ENCODE results near the gene ZNF350. TPM values are rescaled to one million over a fixed set of nuclear protein-coding genes. Genes with fewer than 3 reads are reported as not detected.

ZNF350 gene
- total RNA-seq, 4 donors from 2014 or later: 7.2 to 16.7 (median 9.9) TPM

DNA sequence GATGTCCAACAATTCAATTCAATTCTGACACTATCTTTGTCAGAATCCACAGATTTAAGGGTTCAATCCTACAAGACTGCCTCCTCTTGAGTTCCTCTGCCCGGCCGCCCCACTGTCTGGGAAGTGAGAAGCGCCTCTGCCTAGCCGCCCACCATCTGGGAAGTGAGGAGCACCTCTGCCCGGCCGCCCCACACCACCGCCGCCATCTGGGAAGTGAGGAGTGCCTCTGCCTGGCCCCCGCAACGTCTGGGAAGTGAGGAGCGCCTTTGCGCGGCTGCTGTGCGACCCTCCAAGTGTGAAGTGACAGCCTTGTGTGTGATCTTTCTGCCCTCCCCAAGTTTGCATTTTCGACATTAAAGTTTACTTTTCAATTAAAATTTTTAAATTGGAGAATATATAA lies 35.6 kb upstream of the ZNF350 start:
- Histone ChIP-seq H3K4me3 (no peak overlapping the region), H3K36me3 (peaks cover 5 to 99% (median 69%) of the 10 kb centered on the region in 3 donors), H3K4me1 (peaks cover 0 to 9% (median 3%) of the 10 kb centered on the region in 4 donors), H3K27me3 (no peaks in the 10 kb centered on the region), H3K9me3 (peaks cover 0 to 96% (median 36%) of the 10 kb centered on the region in 4 donors), H3K27ac (no peak overlapping the region)
- TF ChIP-seq POLR2A (IDR thresholded peaks at IDR 0.05): no peak
- no peak for TF ChIP-seq CTCF (IDR thresholded peaks at IDR 0.05)
- no peak for TF ChIP-seq EP300 (IDR thresholded peaks at IDR 0.05)
- DNase-seq (ENCODE audit: low spot score in 2 of 2): no peak
- WGBS, 2 donors: 98% methylated on average over 15 of the region's 15 CpGs

DNA sequence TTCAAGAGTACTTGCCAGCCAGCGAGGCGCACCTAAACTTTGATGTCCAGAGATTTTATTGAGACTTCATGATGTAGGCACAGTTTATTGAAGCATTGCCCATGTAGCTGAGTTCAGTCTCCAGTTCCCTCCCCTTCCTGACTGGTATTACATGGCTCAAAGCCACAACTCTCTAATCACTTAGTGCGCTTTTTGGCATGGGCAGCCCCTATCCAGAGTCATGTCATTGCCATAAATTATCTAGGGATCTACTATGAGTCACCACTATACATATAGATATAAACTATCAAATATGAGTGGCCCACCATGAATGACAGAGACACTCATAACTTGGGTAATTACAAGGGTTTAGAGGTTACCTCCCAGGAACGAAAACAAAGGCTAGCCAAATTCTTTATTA lies 33.9 kb upstream of the ZNF350 start:
- no peaks in the 10 kb centered on the region for H3K27me3 ChIP-seq
- TF ChIP-seq CTCF (IDR thresholded peaks at IDR 0.05): no peak
- no peak for TF ChIP-seq EP300 (IDR thresholded peaks at IDR 0.05)
- TF ChIP-seq POLR2A (IDR thresholded peaks at IDR 0.05): no peak
- H3K9me3 ChIP-seq: peaks cover 3 to 100% (median 41%) of the 10 kb centered on the region in 4 donors
- no peaks in the 10 kb centered on the region for H3K4me1 ChIP-seq
- no peak overlapping the region for H3K27ac ChIP-seq
- 93 to 97% methylated on average over 4 of the region's 4 CpGs for WGBS, 2 donors
- DNase-seq (ENCODE audit: low spot score in 2 of 2): no peak
- peaks cover 10 to 100% (median 81%) of the 10 kb centered on the region in 3 donors for H3K36me3 ChIP-seq
- no peak overlapping the region for H3K4me3 ChIP-seq

- DNase-seq (ENCODE audit: low spot score in 2 of 2): no peak
- Histone ChIP-seq H3K27ac (no peak overlapping the region), H3K4me3 (no peak overlapping the region), H3K27me3 (no peaks in the 10 kb centered on the region), H3K9me3 (peaks cover 0 to 56% (median 12%) of the 10 kb centered on the region in 4 donors), H3K4me1 (peaks cover 0 to 16% (median 6%) of the 10 kb centered on the region in 4 donors), H3K36me3 (peaks cover 0 to 46% (median 6%) of the 10 kb centered on the region in 3 donors)
- TF ChIP-seq CTCF (IDR thresholded peaks at IDR 0.05): no peak
- WGBS, 2 donors: 64 to 80% methylated on average over 1 of the region's 1 CpG
Observed at GRCh38 chr19:52010674-52011073, 24.0 kb upstream of the ZNF350 start.

DNA sequence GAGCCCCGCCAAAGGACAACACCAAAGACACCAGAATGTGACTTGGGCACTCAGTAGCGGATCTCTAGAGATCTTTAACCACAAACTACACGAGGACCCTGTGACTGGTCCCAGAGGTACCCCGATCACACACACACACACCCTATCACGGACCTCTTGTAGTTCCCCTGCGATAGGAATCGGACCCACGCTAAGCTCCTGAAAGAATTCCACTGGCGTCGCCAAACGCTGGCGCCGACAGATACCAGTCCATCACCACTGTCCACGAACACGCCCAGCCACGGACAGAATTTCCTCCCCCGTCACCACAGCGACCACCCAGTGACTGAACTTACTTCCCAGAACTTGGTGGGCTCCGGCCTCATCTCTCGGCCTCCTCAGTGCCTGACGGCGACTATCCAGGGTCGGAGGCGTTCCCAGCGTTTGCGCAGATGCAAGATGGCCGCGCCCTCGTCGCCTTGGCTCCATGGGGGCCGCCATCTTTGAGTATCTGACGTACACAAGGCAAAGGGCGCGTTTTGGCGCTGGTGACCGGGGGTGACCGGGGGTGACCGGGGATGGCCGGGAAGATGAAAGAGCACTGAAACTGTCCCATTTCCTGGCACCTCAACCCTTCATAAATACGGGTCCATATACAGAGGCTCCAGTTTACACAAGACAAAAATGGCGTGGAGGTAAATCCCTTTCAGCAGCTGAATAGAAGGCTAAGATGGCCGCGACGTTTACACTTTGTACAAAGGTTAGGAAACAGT lies 21.3 kb upstream of the ZNF350 start, which contains the start of gene ZNF615:
TSS of gene ZNF615 (minus strand) at position 406 of the 752 bp plus-strand sequence. CDS start 4,500 bp downstream, outside the sequence.
- peak within 1 kb of the TSS; percentile 35 to 92 (median 74) for H3K4me3 ChIP-seq
- H3K4me1 ChIP-seq: peaks cover 0 to 16% (median 6%) of the 10 kb centered on the region in 4 donors
- H3K27me3 ChIP-seq: no peaks in the 10 kb centered on the region
- peak; percentile 75 to 86 for DNase-seq (ENCODE audit: low spot score in 2 of 2)
- H3K36me3 ChIP-seq: peaks cover under 1 to 37% (median 4%) of the 10 kb centered on the region in 3 donors
- peaks cover 0 to 52% (median 4%) of the 10 kb centered on the region in 4 donors for H3K9me3 ChIP-seq
- H3K27ac ChIP-seq: peak within 1 kb of the TSS; percentile 51 to 91 (median 86)
- TF ChIP-seq EP300 (IDR thresholded peaks at IDR 0.05): peak; percentile 47 to 86
- peak; percentile 23 to 48 for TF ChIP-seq POLR2A (IDR thresholded peaks at IDR 0.05)
- TF ChIP-seq CTCF (IDR thresholded peaks at IDR 0.05): no peak
- 1% methylated on average over 41 to 44 of the region's 44 CpGs for WGBS, 2 donors

GRCh38 chr19:52007451-52007805 lies 20.8 kb upstream of the ZNF350 start:
- TF ChIP-seq EP300 (IDR thresholded peaks at IDR 0.05) (no peak), POLR2A (IDR thresholded peaks at IDR 0.05) (no peak), CTCF (IDR thresholded peaks at IDR 0.05) (no peak)
- Histone ChIP-seq H3K4me3 (peak overlapping the region; percentile 35 to 92 (median 74)), H3K27ac (peak overlapping the region; percentile 51 to 91 (median 86)), H3K4me1 (peaks cover 0 to 16% (median 6%) of the 10 kb centered on the region in 4 donors), H3K27me3 (no peaks in the 10 kb centered on the region), H3K9me3 (peaks cover 0 to 52% (median 4%) of the 10 kb centered on the region in 4 donors), H3K36me3 (peaks cover 4 to 37% (median 5%) of the 10 kb centered on the region in 3 donors)
- DNase-seq (ENCODE audit: low spot score in 2 of 2): peak in 1 of 2 donors; percentile 6
- WGBS, 2 donors: 6 to 7% methylated on average over 8 to 9 of the region's 9 CpGs
